Measurements from ENCODE around the gene FBLN2. TPM values are rescaled to one million over a fixed set of nuclear protein-coding genes. Genes with fewer than 3 reads are reported as not detected.

Gene FBLN2
- total RNA-seq, 1 donor from 2014 or later: 32.9 TPM

GRCh38 chr3:13537244-13537908 lies 11.5 kb upstream of the FBLN2 start:
- Histone ChIP-seq H3K4me1 (peaks cover 4% of the 10 kb centered on the region), H3K27ac (no peak overlapping the region), H3K4me3 (no peak overlapping the region), H3K27me3 (no peaks in the 10 kb centered on the region), H3K9me3 (no peaks in the 10 kb centered on the region), H3K36me3 (no peaks in the 10 kb centered on the region)
- DNase-seq (no peak), ATAC-seq (no peak)
- no peak for TF ChIP-seq CTCF (IDR thresholded peaks at IDR 0.05)
- intact Hi-C loops (cut with DNase I): no loop called here

- ATAC-seq (no peak), DNase-seq (no peak)
- Histone ChIP-seq H3K4me1 (peaks cover 4% of the 10 kb centered on the region), H3K27ac (no peak overlapping the region), H3K4me3 (no peak overlapping the region), H3K27me3 (no peaks in the 10 kb centered on the region), H3K36me3 (no peaks in the 10 kb centered on the region), H3K9me3 (no peaks in the 10 kb centered on the region)
- intact Hi-C loops (cut with DNase I): no loop called here
- no peak for TF ChIP-seq CTCF (IDR thresholded peaks at IDR 0.05)
These were observed 11.0 kb upstream of the FBLN2 start for GRCh38 chr3:13537909-13538296.

- no peak for ATAC-seq
- DNase-seq: no peak
- no peaks in the 10 kb centered on the region for H3K27me3 ChIP-seq
- H3K36me3 ChIP-seq: no peaks in the 10 kb centered on the region
- no peaks in the 10 kb centered on the region for H3K9me3 ChIP-seq
- no peak overlapping the region for H3K27ac ChIP-seq
- TF ChIP-seq CTCF (IDR thresholded peaks at IDR 0.05): no peak
- no peak overlapping the region for H3K4me3 ChIP-seq
- H3K4me1 ChIP-seq: peaks cover 7% of the 10 kb centered on the region
- intact Hi-C loops (cut with DNase I): no loop called here
These were observed 10.2 kb upstream of the FBLN2 start for GRCh38 chr3:13538520-13539291.

GRCh38 chr3:13539292-13539638 lies 9.7 kb upstream of the FBLN2 start:
- no peak for ATAC-seq
- no peak overlapping the region for H3K27ac ChIP-seq

GRCh38 chr3:13539671-13540070 lies 9.3 kb upstream of the FBLN2 start:
- no peak overlapping the region for H3K27ac ChIP-seq
- no peak for TF ChIP-seq CTCF (IDR thresholded peaks at IDR 0.05)

More at GRCh38 chr3:13539292-13539638, 9.7 kb upstream of the FBLN2 start:
- no peak for TF ChIP-seq CTCF (IDR thresholded peaks at IDR 0.05)
- Histone ChIP-seq H3K4me3 (no peak overlapping the region), H3K9me3 (no peaks in the 10 kb centered on the region), H3K27me3 (no peaks in the 10 kb centered on the region), H3K4me1 (peaks cover 9% of the 10 kb centered on the region), H3K36me3 (no peaks in the 10 kb centered on the region)
- intact Hi-C loops (cut with DNase I): no loop called here
- no peak for DNase-seq

More at GRCh38 chr3:13539671-13540070, 9.3 kb upstream of the FBLN2 start:
- Histone ChIP-seq H3K36me3 (no peaks in the 10 kb centered on the region), H3K9me3 (no peaks in the 10 kb centered on the region), H3K27me3 (no peaks in the 10 kb centered on the region), H3K4me3 (no peak overlapping the region), H3K4me1 (peaks cover 9% of the 10 kb centered on the region)
- no peak for ATAC-seq
- intact Hi-C loops (cut with DNase I): no loop called here
- no peak for DNase-seq

Data from upper lobe of right lung (tissue), 1 donor.